MM.1S (cell line): Measurements from ENCODE around the gene SMARCA4.
"Not testable (repeated sequence)": the region's sequence is repeated elsewhere in the genome, so short reads cannot be mapped to it uniquely, and the experiment has no call there.

Experiments used
- DNase-seq: peaks from one replicate; pipeline ENCODE4 v3.0.0-alpha.2; 2015
- H2AFZ ChIP-seq: fragments of 300-600 bp; sonication (generic); 2 replicates; pipeline ENCODE4 v1.6.0; 2016; ENCODE audit warnings: antibody characterized with exemption, low read length
- H3F3A ChIP-seq: fragments of 300-600 bp; sonication (generic); 2 replicates; pipeline ENCODE4 v1.6.1; 2016; ENCODE audit warnings: mild to moderate bottlenecking, antibody characterized with exemption, low read length, moderate library complexity, mixed read lengths; ENCODE audit not compliant: insufficient read depth
- H3K27ac ChIP-seq: fragments of 300-600 bp; sonication (generic); 2 replicates; pipeline ENCODE4 v1.5.1; 2016; ENCODE audit warnings: mild to moderate bottlenecking, low read length
- H3K27me3 ChIP-seq: fragments of 300-600 bp; sonication (generic); replicated peaks from 2 replicates; pipeline ENCODE4 v1.6.0; 2016; ENCODE audit warnings: low read length; ENCODE audit not compliant: insufficient read depth
- H3K36me3 ChIP-seq: fragments of 300-600 bp; sonication (generic); replicated peaks from 2 replicates; pipeline ENCODE4 v1.6.1; 2016; ENCODE audit warnings: mild to moderate bottlenecking, low read length, mixed read lengths; ENCODE audit not compliant: insufficient read depth
- H3K4me1 ChIP-seq: fragments of 300-600 bp; sonication (generic); 2 replicates; pipeline ENCODE4 v1.6.1; 2016; ENCODE audit warnings: low read length, mixed read lengths
- H3K4me2 ChIP-seq: fragments of 300-600 bp; sonication (generic); 2 replicates; pipeline ENCODE4 v1.6.0; 2016; ENCODE audit warnings: low read depth, low read length
- H3K4me3 ChIP-seq: fragments of 300-600 bp; sonication (generic); 2 replicates; pipeline ENCODE4 v1.5.1; 2016; ENCODE audit warnings: low read length, mixed read lengths
- H3K79me2 ChIP-seq: fragments of 300-600 bp; sonication (generic); 2 replicates; pipeline ENCODE4 v1.6.1; 2016; ENCODE audit warnings: mixed run types, low read length, mixed read lengths
- H3K9ac ChIP-seq: fragments of 300-600 bp; sonication (generic); 2 replicates; pipeline ENCODE4 v1.6.1; 2016; ENCODE audit warnings: low read length, mixed read lengths
- H3K9me2 ChIP-seq: fragments of 300-600 bp; sonication (generic); replicated peaks from 2 replicates; pipeline ENCODE4 v1.6.1; 2016; ENCODE audit warnings: mild to moderate bottlenecking, low read length, mixed read lengths; ENCODE audit not compliant: insufficient read depth
- H3K9me3 ChIP-seq: fragments of 300-600 bp; sonication (generic); replicated peaks from 2 replicates; pipeline ENCODE4 v1.6.1; 2016; ENCODE audit warnings: mild to moderate bottlenecking, low read length, mixed read lengths; ENCODE audit not compliant: insufficient read depth
- H4K20me1 ChIP-seq: fragments of 300-600 bp; sonication (generic); 2 replicates; pipeline ENCODE4 v1.6.1; 2016; ENCODE audit warnings: mild to moderate bottlenecking, low read length, moderate library complexity, mixed read lengths; ENCODE audit not compliant: insufficient read depth
- CTCF ChIP-seq: fragments of 300-600 bp; sonication (generic); IDR thresholded peaks from 2 replicates; pipeline ENCODE4 v1.5.1; 2016; ENCODE audit warnings: antibody characterized with exemption, low read length, mixed read lengths
- EZH2 ChIP-seq: fragments of 300-600 bp; sonication (generic); optimal IDR thresholded peaks from 2 replicates; pipeline ENCODE3; 2017; ENCODE audit warnings: low read depth, mild to moderate bottlenecking, antibody characterized with exemption, low read length, mixed read lengths
- EZH2phosphoT487 ChIP-seq: fragments of 300-600 bp; sonication (generic); IDR thresholded peaks from 2 replicates; pipeline ENCODE4 v1.6.1; 2018; ENCODE audit warnings: antibody characterized with exemption, low read length

The SMARCA4 gene

GRCh38 chr19:11102944-11103343 is 142.1 kb downstream of the SMARCA4 start:
- peaks cover 21% of the 10 kb centered on the region for H3K36me3 ChIP-seq
- peaks cover 22% of the 10 kb centered on the region for H4K20me1 ChIP-seq
- H3K9me3 ChIP-seq = no peaks in the 10 kb centered on the region
- no peaks in the 10 kb centered on the region for H3K27me3 ChIP-seq
- H3K9me2 ChIP-seq = no peaks in the 10 kb centered on the region
- H3F3A ChIP-seq = peaks cover 3% of the 10 kb centered on the region; the same call in 1 of the 2 replicates
- H3K9ac ChIP-seq = no peak overlapping the region
- DNase-seq = no peak
- TF ChIP-seq CTCF (no peak), EZH2 (no peak), EZH2phosphoT487 (no peak)
- no peak overlapping the region for H3K4me3 ChIP-seq
- no peak overlapping the region for H3K4me2 ChIP-seq
- H3K27ac ChIP-seq = no peak overlapping the region
- H3K79me2 ChIP-seq = peaks cover 80% of the 10 kb centered on the region
- H2AFZ ChIP-seq = no peak overlapping the region
- no peaks in the 10 kb centered on the region for H3K4me1 ChIP-seq

GRCh38 chr19:11103667-11104066 is 142.8 kb downstream of the SMARCA4 start:
- Histone ChIP-seq H3K79me2 (peaks cover 78% of the 10 kb centered on the region), H3K36me3 (peaks cover 23% of the 10 kb centered on the region), H4K20me1 (peaks cover 21% of the 10 kb centered on the region)
- H2AFZ ChIP-seq, H3K9ac ChIP-seq, H3K27me3 ChIP-seq, DNase-seq, H3K4me3 ChIP-seq, H3F3A ChIP-seq, H3K9me3 ChIP-seq, H3K9me2 ChIP-seq, H3K4me2 ChIP-seq, H3K4me1 ChIP-seq, H3K27ac ChIP-seq: not testable (repeated sequence)

DNA sequence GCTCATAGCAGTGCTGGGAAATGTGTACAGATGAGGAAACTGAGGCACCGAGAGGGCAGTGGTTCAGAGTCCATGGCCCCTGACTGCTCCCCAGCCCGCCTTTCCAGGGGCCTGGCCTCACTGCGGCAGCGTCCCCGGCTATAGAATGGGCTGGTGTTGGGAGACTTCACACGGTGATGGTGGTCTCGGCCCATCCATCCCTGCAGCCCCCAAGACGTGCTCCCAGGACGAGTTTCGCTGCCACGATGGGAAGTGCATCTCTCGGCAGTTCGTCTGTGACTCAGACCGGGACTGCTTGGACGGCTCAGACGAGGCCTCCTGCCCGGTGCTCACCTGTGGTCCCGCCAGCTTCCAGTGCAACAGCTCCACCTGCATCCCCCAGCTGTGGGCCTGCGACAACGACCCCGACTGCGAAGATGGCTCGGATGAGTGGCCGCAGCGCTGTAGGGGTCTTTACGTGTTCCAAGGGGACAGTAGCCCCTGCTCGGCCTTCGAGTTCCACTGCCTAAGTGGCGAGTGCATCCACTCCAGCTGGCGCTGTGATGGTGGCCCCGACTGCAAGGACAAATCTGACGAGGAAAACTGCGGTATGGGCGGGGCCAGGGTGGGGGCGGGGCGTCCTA is 144.3 kb downstream of the SMARCA4 start:
- Histone ChIP-seq H3F3A (peaks cover 9% of the 10 kb centered on the region; the same call in 1 of the 2 replicates), H3K4me3 (no peak overlapping the region), H3K36me3 (peaks cover 23% of the 10 kb centered on the region)

More for the DNA sequence above, 144.3 kb downstream of the SMARCA4 start:
- H3K4me1 ChIP-seq = no peaks in the 10 kb centered on the region
- H3K9me3 ChIP-seq = no peaks in the 10 kb centered on the region
- no peak overlapping the region for H2AFZ ChIP-seq
- no peak overlapping the region for H3K4me2 ChIP-seq
- TF ChIP-seq CTCF (no peak), EZH2phosphoT487 (no peak), EZH2 (no peak)
- H3K27ac ChIP-seq = no peak overlapping the region
- H3K9ac ChIP-seq = no peak overlapping the region
- H3K79me2 ChIP-seq = peaks cover 74% of the 10 kb centered on the region
- no peaks in the 10 kb centered on the region for H3K27me3 ChIP-seq
- peaks cover 10% of the 10 kb centered on the region for H4K20me1 ChIP-seq
- no peaks in the 10 kb centered on the region for H3K9me2 ChIP-seq
- no peak for DNase-seq
